Neural cell (in vitro differentiated cells): ENCODE results near the gene BTBD6. TPM values are rescaled to one million over a fixed set of nuclear protein-coding genes. Genes with fewer than 3 reads are reported as not detected.

Experiments
- H2AFZ ChIP-seq: fragments of 200-600, 300-800 bp; sonication (generic), shearing (Covaris generic); 2 replicates; pipeline ENCODE4 v1.6.0; 2014; ENCODE audit warnings: low read depth, mild to moderate bottlenecking, antibody characterized with exemption, low read length, moderate library complexity
- H3F3A ChIP-seq: fragments of 200-600 bp; shearing (Covaris generic); 2 replicates; pipeline ENCODE4 v1.6.1; 2016; ENCODE audit warnings: mild to moderate bottlenecking, moderate library complexity, mixed read lengths, antibody characterized with exemption, low read length; ENCODE audit not compliant: insufficient read depth, poor library complexity, severe bottlenecking
- H3K27ac ChIP-seq: fragments of 200-600, 300-800 bp; sonication (generic), shearing (Covaris generic); 2 replicates; pipeline ENCODE4 v1.5.1; 2014; ENCODE audit warnings: mild to moderate bottlenecking, low read length, moderate library complexity
- H3K27me3 ChIP-seq: fragments of 300-800, 200-600 bp; sonication (generic), shearing (Covaris generic); 2 replicates; pipeline ENCODE4 v1.6.0; 2014; ENCODE audit warnings: mild to moderate bottlenecking, low read depth, low read length, moderate library complexity; ENCODE audit not compliant: insufficient read depth
- H3K36me3 ChIP-seq: fragments of 300-800, 200-600 bp; sonication (generic), shearing (Covaris generic); 2 replicates; pipeline ENCODE4 v1.5.1; 2014; ENCODE audit warnings: mild to moderate bottlenecking, antibody characterized with exemption, low read length, moderate library complexity; ENCODE audit not compliant: insufficient read depth
- H3K4me2 ChIP-seq: fragments of 300-800, 200-600 bp; sonication (generic), shearing (Covaris generic); 2 replicates; pipeline ENCODE4 v1.6.0; 2014; ENCODE audit warnings: mild to moderate bottlenecking, low read length
- H3K4me3 ChIP-seq: fragments of 300-800, 200-600 bp; sonication (generic), shearing (Covaris generic); 2 replicates; pipeline ENCODE4 v1.5.1; 2014; ENCODE audit warnings: mild to moderate bottlenecking, low read length, moderate library complexity
- H3K79me2 ChIP-seq: fragments of 200-600 bp; shearing (Covaris generic); replicated peaks from 2 replicates; pipeline ENCODE4 v1.6.0; 2014; ENCODE audit warnings: mild to moderate bottlenecking, low read length, moderate library complexity; ENCODE audit not compliant: insufficient read depth
- H3K9ac ChIP-seq: fragments of 300-800, 200-600 bp; sonication (generic), shearing (Covaris generic); 2 replicates; pipeline ENCODE4 v1.6.1; 2016; ENCODE audit warnings: mild to moderate bottlenecking, low read length, mixed read lengths
- H3K9me2 ChIP-seq: fragments of 200-600 bp; shearing (Covaris generic); 2 replicates; pipeline ENCODE4 v1.6.1; 2016; ENCODE audit warnings: mild to moderate bottlenecking, low read length, mixed read lengths; ENCODE audit not compliant: insufficient read depth
- H3K9me3 ChIP-seq: fragments of 200-600, 300-800 bp; sonication (generic), shearing (Covaris generic); 2 replicates; pipeline ENCODE4 v1.6.1; 2016; ENCODE audit warnings: mild to moderate bottlenecking, mixed run types, low read length, moderate library complexity, mixed read lengths
- H4K20me1 ChIP-seq: fragments of 200-600 bp; shearing (Covaris generic); 2 replicates; pipeline ENCODE4 v1.6.1; 2016; ENCODE audit warnings: mild to moderate bottlenecking, mixed run types; ENCODE audit not compliant: insufficient read depth
- CTCF ChIP-seq: fragments of 450-650 bp; IDR thresholded peaks from 2 replicates; pipeline ENCODE4 v1.5.1; 2014; ENCODE audit warnings: antibody characterized with exemption, mild to moderate bottlenecking, moderate library complexity; ENCODE audit not compliant: poor library complexity, severe bottlenecking
- EP300 ChIP-seq: fragments of 450-650 bp; conservative IDR thresholded peaks from 2 replicates; pipeline ENCODE4 v1.6.1; 2014; ENCODE audit warnings: antibody characterized with exemption, mild to moderate bottlenecking, moderate library complexity; ENCODE audit not compliant: poor library complexity, severe bottlenecking
- EZH2 ChIP-seq: fragments of 200-600, 300-800 bp; shearing (Covaris generic), sonication (generic); IDR thresholded peaks from 2 replicates; pipeline ENCODE4 v1.6.1; 2014; ENCODE audit warnings: antibody characterized with exemption, low read length, borderline replicate concordance, mild to moderate bottlenecking; ENCODE audit not compliant: insufficient read depth, poor library complexity, severe bottlenecking
- MXI1 ChIP-seq: fragments of 450-650 bp; conservative IDR thresholded peaks from 2 replicates; pipeline ENCODE4 v1.6.1; 2014; ENCODE audit warnings: antibody characterized with exemption, mild to moderate bottlenecking; ENCODE audit not compliant: poor library complexity, severe bottlenecking
- POLR2AphosphoS5 ChIP-seq: IDR thresholded peaks from 2 replicates; pipeline ENCODE4 v1.6.1; 2012
- RAD21 ChIP-seq: fragments of 450-650 bp; conservative IDR thresholded peaks from 2 replicates; pipeline ENCODE4 v1.6.1; 2014; ENCODE audit warnings: antibody characterized with exemption, mild to moderate bottlenecking, moderate library complexity
- REST ChIP-seq: IDR thresholded peaks from 2 replicates; pipeline ENCODE4 v1.6.1; 2012; ENCODE audit warnings: borderline replicate concordance
- SMC3 ChIP-seq: fragments of 450-650 bp; conservative IDR thresholded peaks from 2 replicates; pipeline ENCODE4 v1.6.1; 2014; ENCODE audit warnings: antibody characterized with exemption, mild to moderate bottlenecking, moderate library complexity; ENCODE audit not compliant: poor library complexity
- TAF1 ChIP-seq: IDR thresholded peaks from 2 replicates; pipeline ENCODE4 v1.6.1; 2012; ENCODE audit warnings: low read depth
- polyA plus RNA-seq: library from polyadenylated mRNA; depleted of rRNA; stranded (reverse); fragments of >200 nt; gene quantifications from 2 replicates; pipeline ENCODE4 v1.2.3, GENCODE V29; 2014

BTBD6 gene
- polyA plus RNA-seq, 1 donor from 2014 or later: 94.1 TPM

- Histone ChIP-seq H3K79me2 (no peaks in the 10 kb centered on the region), H3K4me3 (no peak overlapping the region), H2AFZ (no peak overlapping the region), H3K27me3 (no peaks in the 10 kb centered on the region), H3K36me3 (peaks cover 11% of the 10 kb centered on the region), H3F3A (no peaks in the 10 kb centered on the region), H3K9me2 (no peaks in the 10 kb centered on the region), H3K27ac (no peak overlapping the region), H3K4me2 (no peak overlapping the region), H4K20me1 (no peaks in the 10 kb centered on the region), H3K9me3 (no peaks in the 10 kb centered on the region), H3K9ac (no peak overlapping the region)
- TF ChIP-seq EZH2 (no peak), REST (no peak), CTCF (no peak), MXI1 (no peak), RAD21 (no peak), TAF1 (no peak), EP300 (no peak), POLR2AphosphoS5 (no peak), SMC3 (no peak)
Measured at GRCh38 chr14:105226198-105226597, 22.1 kb upstream of the BTBD6 start.

- no peak overlapping the region for H3K9ac ChIP-seq
- TF ChIP-seq RAD21 (no peak), EZH2 (no peak), REST (no peak), MXI1 (no peak), CTCF (no peak), POLR2AphosphoS5 (no peak), EP300 (no peak), SMC3 (no peak), TAF1 (no peak)
- no peaks in the 10 kb centered on the region for H3K9me3 ChIP-seq
- no peaks in the 10 kb centered on the region for H3K27me3 ChIP-seq
- no peaks in the 10 kb centered on the region for H4K20me1 ChIP-seq
- no peak overlapping the region for H3K4me2 ChIP-seq
- no peaks in the 10 kb centered on the region for H3K79me2 ChIP-seq
- H3K9me2 ChIP-seq: no peaks in the 10 kb centered on the region
- H3F3A ChIP-seq: no peaks in the 10 kb centered on the region
- no peak overlapping the region for H3K4me3 ChIP-seq
- no peak overlapping the region for H3K27ac ChIP-seq
- no peak overlapping the region for H2AFZ ChIP-seq
- peaks cover 7% of the 10 kb centered on the region for H3K36me3 ChIP-seq
Measured at GRCh38 chr14:105227346-105227745, 21.0 kb upstream of the BTBD6 start.
